IMR-90 (cell line): ENCODE results near the gene EXO1.

Experiments used
- BHLHE40 ChIP-seq: fragments of 150-350 bp; IDR thresholded peaks from 2 replicates; pipeline ENCODE4 v1.6.1; 2016; ENCODE audit warnings: mild to moderate bottlenecking, low read depth, low read length
- CTCF ChIP-seq: conservative IDR thresholded peaks from 2 replicates; pipeline ENCODE4 v1.5.1; 2012; ENCODE audit warnings: mild to moderate bottlenecking, low read depth, low read length, improper control_type of control experiment
- FOS ChIP-seq: fragments of 150-350 bp; IDR thresholded peaks from 2 replicates; pipeline ENCODE4 v1.6.1; 2016; ENCODE audit warnings: low read depth, low read length
- MAFK ChIP-seq: IDR thresholded peaks from 2 replicates; pipeline ENCODE4 v1.6.1; 2012; ENCODE audit warnings: low read depth, low read length, improper control_type of control experiment
- MAZ ChIP-seq: IDR thresholded peaks from 2 replicates; pipeline ENCODE4 v1.6.1; 2012; ENCODE audit warnings: low read depth, mild to moderate bottlenecking, low read length, improper control_type of control experiment, moderate library complexity, borderline replicate concordance
- MXI1 ChIP-seq: IDR thresholded peaks from 2 replicates; pipeline ENCODE4 v1.6.1; 2012; ENCODE audit warnings: low read depth, mild to moderate bottlenecking, low read length, moderate library complexity, borderline replicate concordance
- NFE2L2 ChIP-seq: fragments of 150-350 bp; IDR thresholded peaks from 2 replicates; pipeline ENCODE4 v1.6.1; 2016; ENCODE audit warnings: low read depth, mild to moderate bottlenecking, low read length
- POLR2A ChIP-seq: IDR thresholded peaks from 2 replicates; pipeline ENCODE4 v1.6.1; 2012; ENCODE audit warnings: mild to moderate bottlenecking, low read depth, low read length
- RCOR1 ChIP-seq: IDR thresholded peaks from 2 replicates; pipeline ENCODE4 v1.6.1; 2012; ENCODE audit warnings: mild to moderate bottlenecking, low read length, improper control_type of control experiment; ENCODE audit not compliant: insufficient replicate concordance
- RFX5 ChIP-seq: IDR thresholded peaks from 2 replicates; pipeline ENCODE4 v1.8.0; 2012; ENCODE audit warnings: low read depth, mild to moderate bottlenecking, low read length, moderate library complexity
- SMC3 ChIP-seq: fragments of 150-350 bp; IDR thresholded peaks from 2 replicates; pipeline ENCODE4 v1.6.1; 2016; ENCODE audit warnings: low read depth, mild to moderate bottlenecking, antibody characterized with exemption, low read length, moderate library complexity
- TF ChIP-seq, protein P1 (sequence below): fragments of 150-350 bp; IDR thresholded peaks from 2 replicates; pipeline ENCODE4 v1.6.1; 2017; ENCODE audit warnings: mild to moderate bottlenecking, antibody characterized with exemption, low read length, low read depth

GRCh38 chr1:241891296-241891695 is 43.3 kb downstream of the EXO1 start:
- TF ChIP-seq POLR2A (no peak), BHLHE40 (no peak), CTCF (no peak), RFX5 (no peak), MAFK (no peak), NFE2L2 (no peak), SMC3 (no peak), MAZ (no peak), MXI1 (no peak), FOS (no peak), RCOR1 (no peak)
- TF ChIP-seq, protein P1, sequence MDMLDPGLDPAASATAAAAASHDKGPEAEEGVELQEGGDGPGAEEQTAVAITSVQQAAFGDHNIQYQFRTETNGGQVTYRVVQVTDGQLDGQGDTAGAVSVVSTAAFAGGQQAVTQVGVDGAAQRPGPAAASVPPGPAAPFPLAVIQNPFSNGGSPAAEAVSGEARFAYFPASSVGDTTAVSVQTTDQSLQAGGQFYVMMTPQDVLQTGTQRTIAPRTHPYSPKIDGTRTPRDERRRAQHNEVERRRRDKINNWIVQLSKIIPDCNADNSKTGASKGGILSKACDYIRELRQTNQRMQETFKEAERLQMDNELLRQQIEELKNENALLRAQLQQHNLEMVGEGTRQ = no peak
